T-helper 2 cell treated with Interferon-gamma antibody and Interleukin-4, amounts not matched to agents 5 μg/mL and 100 μg/mL, for 36 hours (primary cell): ENCODE measurements around the gene SLC46A1.

ENCODE experiments used
- DNase-seq: peaks from one replicate; pipeline ENCODE4 v3.0.0; 2021; ENCODE audit warnings: low spot score
- H3K27ac Mint-ChIP-seq: one replicate; pipeline ENCODE4 v1.8.0; 2021; ENCODE audit warnings: mild to moderate bottlenecking, mixed read lengths
- H3K27me3 Mint-ChIP-seq: one replicate; pipeline ENCODE4 v1.8.0; 2021; ENCODE audit warnings: low read depth, mixed read lengths
- H3K36me3 Mint-ChIP-seq: one replicate; pipeline ENCODE4 v1.8.0; 2021; ENCODE audit warnings: low read depth, mixed read lengths
- H3K4me1 Mint-ChIP-seq: one replicate; pipeline ENCODE4 v1.8.0; 2021; ENCODE audit warnings: low read depth, mixed read lengths
- H3K4me3 Mint-ChIP-seq: one replicate; pipeline ENCODE4 v1.8.0; 2022; ENCODE audit warnings: mild to moderate bottlenecking, moderate library complexity, mixed read lengths
- H3K9me3 Mint-ChIP-seq: one replicate; pipeline ENCODE4 v1.8.0; 2021; ENCODE audit warnings: mixed read lengths

The SLC46A1 gene

GRCh38 chr17:28397275-28397674, 8.7 kb downstream of the SLC46A1 start:
- no peak for DNase-seq
- no peak overlapping the region for H3K4me3 Mint-ChIP-seq
- H3K9me3 Mint-ChIP-seq: no peaks in the 10 kb centered on the region
- H3K36me3 Mint-ChIP-seq: peaks cover 4% of the 10 kb centered on the region
- no peak overlapping the region for H3K27ac Mint-ChIP-seq
- no peaks in the 10 kb centered on the region for H3K27me3 Mint-ChIP-seq
- H3K4me1 Mint-ChIP-seq: no peaks in the 10 kb centered on the region

GRCh38 chr17:28396635-28397239, 9.3 kb downstream of the SLC46A1 start:
- peaks cover 4% of the 10 kb centered on the region for H3K36me3 Mint-ChIP-seq
- H3K4me1 Mint-ChIP-seq: no peaks in the 10 kb centered on the region
- H3K27ac Mint-ChIP-seq: no peak overlapping the region
- no peaks in the 10 kb centered on the region for H3K27me3 Mint-ChIP-seq
- no peaks in the 10 kb centered on the region for H3K9me3 Mint-ChIP-seq
- H3K4me3 Mint-ChIP-seq: no peak overlapping the region
- DNase-seq: no peak

GRCh38 chr17:28395968-28396367, 10.0 kb downstream of the SLC46A1 start:
- Mint-ChIP-seq H3K27me3 (no peaks in the 10 kb centered on the region), H3K36me3 (peaks cover 7% of the 10 kb centered on the region), H3K4me1 (no peaks in the 10 kb centered on the region), H3K4me3 (no peak overlapping the region), H3K9me3 (no peaks in the 10 kb centered on the region), H3K27ac (no peak overlapping the region)
- DNase-seq: no peak

GRCh38 chr17:28395426-28395825, 10.6 kb downstream of the SLC46A1 start:
- no peak overlapping the region for H3K4me3 Mint-ChIP-seq

GRCh38 chr17:28394337-28395116, 11.5 kb downstream of the SLC46A1 start:
- H3K4me3 Mint-ChIP-seq: no peak overlapping the region
- no peaks in the 10 kb centered on the region for H3K4me1 Mint-ChIP-seq
- no peak for DNase-seq
- H3K36me3 Mint-ChIP-seq: peaks cover 16% of the 10 kb centered on the region
- H3K27ac Mint-ChIP-seq: no peak overlapping the region
- no peaks in the 10 kb centered on the region for H3K9me3 Mint-ChIP-seq
- H3K27me3 Mint-ChIP-seq: no peaks in the 10 kb centered on the region

More at GRCh38 chr17:28395426-28395825, 10.6 kb downstream of the SLC46A1 start:
- H3K27me3 Mint-ChIP-seq: no peaks in the 10 kb centered on the region
- no peaks in the 10 kb centered on the region for H3K9me3 Mint-ChIP-seq
- H3K4me1 Mint-ChIP-seq: no peaks in the 10 kb centered on the region
- H3K27ac Mint-ChIP-seq: no peak overlapping the region
- H3K36me3 Mint-ChIP-seq: peaks cover 8% of the 10 kb centered on the region
- DNase-seq: no peak

- H3K36me3 Mint-ChIP-seq: peaks cover 27% of the 10 kb centered on the region
- no peak overlapping the region for H3K27ac Mint-ChIP-seq
- no peaks in the 10 kb centered on the region for H3K9me3 Mint-ChIP-seq
- H3K27me3 Mint-ChIP-seq: no peaks in the 10 kb centered on the region
- no peak for DNase-seq
- peaks cover 2% of the 10 kb centered on the region for H3K4me1 Mint-ChIP-seq
- no peak overlapping the region for H3K4me3 Mint-ChIP-seq
Observed at GRCh38 chr17:28392491-28392890, 13.5 kb downstream of the SLC46A1 start.

GRCh38 chr17:28391401-28391800, 14.6 kb downstream of the SLC46A1 start:
- no peaks in the 10 kb centered on the region for H3K9me3 Mint-ChIP-seq
- no peak overlapping the region for H3K27ac Mint-ChIP-seq
- DNase-seq: no peak
- peaks cover 2% of the 10 kb centered on the region for H3K4me1 Mint-ChIP-seq
- H3K36me3 Mint-ChIP-seq: peaks cover 27% of the 10 kb centered on the region
- no peak overlapping the region for H3K4me3 Mint-ChIP-seq
- H3K27me3 Mint-ChIP-seq: no peaks in the 10 kb centered on the region

- H3K27ac Mint-ChIP-seq: no peak overlapping the region
- H3K4me1 Mint-ChIP-seq: peaks cover 2% of the 10 kb centered on the region
- H3K27me3 Mint-ChIP-seq: no peaks in the 10 kb centered on the region
- peaks cover 27% of the 10 kb centered on the region for H3K36me3 Mint-ChIP-seq
- H3K4me3 Mint-ChIP-seq: no peak overlapping the region
- no peaks in the 10 kb centered on the region for H3K9me3 Mint-ChIP-seq
- DNase-seq: no peak
Observed at GRCh38 chr17:28390984-28391383, 15.0 kb downstream of the SLC46A1 start.

GRCh38 chr17:28390563-28390962, 15.4 kb downstream of the SLC46A1 start:
- Mint-ChIP-seq H3K4me1 (peaks cover 2% of the 10 kb centered on the region), H3K9me3 (no peaks in the 10 kb centered on the region), H3K27ac (no peak overlapping the region)

GRCh38 chr17:28390141-28390540, 15.9 kb downstream of the SLC46A1 start:
- no peak overlapping the region for H3K4me3 Mint-ChIP-seq
- peaks cover 6% of the 10 kb centered on the region for H3K4me1 Mint-ChIP-seq
- DNase-seq: no peak
- peaks cover 27% of the 10 kb centered on the region for H3K36me3 Mint-ChIP-seq
- H3K27ac Mint-ChIP-seq: no peak overlapping the region
- no peaks in the 10 kb centered on the region for H3K27me3 Mint-ChIP-seq
- no peaks in the 10 kb centered on the region for H3K9me3 Mint-ChIP-seq

More at GRCh38 chr17:28390563-28390962, 15.4 kb downstream of the SLC46A1 start:
- no peak for DNase-seq
- Mint-ChIP-seq H3K36me3 (peaks cover 27% of the 10 kb centered on the region), H3K4me3 (no peak overlapping the region), H3K27me3 (no peaks in the 10 kb centered on the region)

- Mint-ChIP-seq H3K27ac (no peak overlapping the region), H3K27me3 (no peaks in the 10 kb centered on the region), H3K4me3 (no peak overlapping the region), H3K9me3 (no peaks in the 10 kb centered on the region), H3K4me1 (peaks cover 13% of the 10 kb centered on the region), H3K36me3 (peaks cover 26% of the 10 kb centered on the region)
- DNase-seq: no peak
Observed at GRCh38 chr17:28388106-28388505, 17.9 kb downstream of the SLC46A1 start.

GRCh38 chr17:28386391-28386790, 19.6 kb downstream of the SLC46A1 start:
- Mint-ChIP-seq H3K27ac (no peak overlapping the region), H3K36me3 (peaks cover 26% of the 10 kb centered on the region), H3K9me3 (no peaks in the 10 kb centered on the region), H3K4me3 (no peak overlapping the region), H3K4me1 (peaks cover 15% of the 10 kb centered on the region), H3K27me3 (peaks cover 2% of the 10 kb centered on the region)
- no peak for DNase-seq

GRCh38 chr17:28385406-28385805, 20.6 kb downstream of the SLC46A1 start:
- peak overlapping the region; percentile 46 for H3K27ac Mint-ChIP-seq

GRCh38 chr17:28385037-28385400, 21.0 kb downstream of the SLC46A1 start:
- no peak for DNase-seq
- Mint-ChIP-seq H3K27ac (peak overlapping the region; percentile 91), H3K4me3 (peak overlapping the region; percentile 93), H3K27me3 (peaks cover 2% of the 10 kb centered on the region), H3K4me1 (peaks cover 20% of the 10 kb centered on the region), H3K9me3 (no peaks in the 10 kb centered on the region), H3K36me3 (peaks cover 19% of the 10 kb centered on the region)

More at GRCh38 chr17:28385406-28385805, 20.6 kb downstream of the SLC46A1 start:
- peaks cover 2% of the 10 kb centered on the region for H3K27me3 Mint-ChIP-seq
- H3K9me3 Mint-ChIP-seq: no peaks in the 10 kb centered on the region
- H3K36me3 Mint-ChIP-seq: peaks cover 21% of the 10 kb centered on the region
- H3K4me1 Mint-ChIP-seq: peaks cover 17% of the 10 kb centered on the region
- no peak for DNase-seq
- H3K4me3 Mint-ChIP-seq: peak overlapping the region; percentile 93
